RPMI8226 (cell line): ENCODE results near the gene MED4.
A peak's percentile ranks its signal among the peaks of the same experiment; 100 is the strongest.
"Not testable (repeated sequence)": the region's sequence is repeated elsewhere in the genome, so short reads cannot be mapped to it uniquely, and the experiment has no call there.

Source experiments
- DNase-seq: peaks from one replicate; pipeline ENCODE4 v3.0.0-alpha.2; 2015

Gene MED4

DNA sequence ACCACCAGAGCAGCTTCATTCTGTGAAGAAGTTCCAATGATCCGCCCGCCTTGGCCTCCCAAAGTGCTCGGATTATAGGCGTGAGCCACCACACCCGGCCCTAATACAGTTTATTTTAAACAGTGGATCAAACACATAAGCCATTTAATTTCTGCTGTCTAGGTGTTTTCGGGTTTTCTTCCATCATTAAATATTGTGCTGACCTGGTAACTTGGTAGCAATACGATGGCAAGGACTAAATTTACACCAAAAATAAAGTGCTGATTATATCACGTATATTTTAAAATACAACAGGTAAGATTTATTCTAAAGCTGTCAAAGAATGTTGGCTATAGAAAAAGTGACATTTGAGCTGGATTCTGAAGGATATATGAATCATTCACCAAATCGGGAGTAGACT, 1.3 kb downstream of the MED4 start:
- DNase-seq, result no peak

GRCh38 chr13:48086272-48086671, 8.6 kb downstream of the MED4 start:
- DNase-seq, result no peak

GRCh38 chr13:48081739-48082138, 13.2 kb downstream of the MED4 start:
- no peak for DNase-seq

- DNase-seq, result peak; percentile 72
Measured at GRCh38 chr13:48078251-48078656, 16.6 kb downstream of the MED4 start.

GRCh38 chr13:48074006-48074405, 20.9 kb downstream of the MED4 start:
- no peak for DNase-seq

GRCh38 chr13:48072787-48073186, 22.1 kb downstream of the MED4 start:
- no peak for DNase-seq

GRCh38 chr13:48072304-48072703, 22.6 kb downstream of the MED4 start:
- DNase-seq, result no peak

DNA sequence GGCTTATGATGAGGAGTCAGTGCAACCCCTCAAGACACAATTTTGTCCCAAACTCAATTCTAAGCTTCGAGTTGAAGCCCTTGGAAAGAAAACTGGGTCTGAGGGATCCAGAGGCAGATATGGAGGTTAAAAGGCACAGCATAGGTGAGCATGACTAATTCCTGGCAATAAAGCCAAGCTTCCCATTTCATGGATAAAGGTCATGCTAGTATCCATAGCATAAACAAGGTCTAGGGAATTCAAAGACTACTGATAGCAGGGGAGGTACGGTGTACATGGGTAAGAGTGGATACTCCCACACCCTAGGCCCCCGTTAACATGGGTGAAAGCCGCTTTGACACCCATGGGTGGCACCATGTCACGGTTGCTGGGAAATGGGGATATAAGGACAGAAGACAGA, 24.0 kb downstream of the MED4 start:
- DNase-seq, result no peak

GRCh38 chr13:48069573-48069972, 25.3 kb downstream of the MED4 start:
- no peak for DNase-seq

- no peak for DNase-seq
Measured at GRCh38 chr13:48068952-48069351, 26.0 kb downstream of the MED4 start.

- DNase-seq, result no peak
Measured at GRCh38 chr13:48068036-48068435, 26.9 kb downstream of the MED4 start.

GRCh38 chr13:48066310-48066989, 28.5 kb downstream of the MED4 start:
- peak; percentile 19 for DNase-seq

DNA sequence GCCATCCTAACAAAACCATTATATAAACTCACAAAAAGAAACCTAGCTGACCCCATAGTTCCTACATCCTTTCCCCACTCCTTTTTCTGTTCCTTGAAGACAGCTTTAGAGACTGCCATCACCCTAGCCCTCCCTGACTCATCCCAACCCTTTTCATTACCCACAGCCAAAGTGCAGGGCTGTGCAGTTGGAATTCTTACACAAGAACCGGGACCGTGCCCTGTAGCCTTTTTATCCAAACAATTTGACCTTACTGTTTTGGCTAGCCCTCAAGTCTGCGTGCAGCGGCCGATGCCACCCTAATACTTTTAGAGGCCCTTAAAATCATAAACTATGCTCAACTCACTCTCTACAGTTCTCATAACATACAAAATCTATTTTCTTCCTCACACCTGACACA, 35.0 kb downstream of the MED4 start:
- not testable (repeated sequence) for DNase-seq

DNA sequence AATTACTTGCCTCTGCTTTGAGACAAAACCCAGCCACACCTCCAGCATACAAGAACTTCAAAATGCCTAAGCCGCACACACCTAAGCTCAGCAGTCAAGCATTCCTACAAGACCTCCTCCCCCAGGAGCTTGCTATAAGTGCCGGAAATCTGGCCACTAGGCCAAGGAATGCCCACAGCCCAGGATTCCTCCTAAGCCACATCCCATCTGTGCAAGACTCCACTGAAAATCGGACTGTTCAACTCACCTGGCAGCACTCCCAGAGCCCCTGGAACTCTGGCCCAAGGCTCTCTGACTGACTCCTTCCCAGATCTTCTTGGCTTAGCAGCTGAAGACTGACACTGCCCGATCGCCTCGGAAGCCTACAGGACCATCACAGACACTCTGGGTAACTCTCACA, 36.4 kb downstream of the MED4 start:
- not testable (repeated sequence) for DNase-seq

GRCh38 chr13:48055712-48056111, 39.2 kb downstream of the MED4 start:
- DNase-seq, result no peak

- no peak for DNase-seq
Measured at GRCh38 chr13:48054601-48055000, 40.3 kb downstream of the MED4 start.

GRCh38 chr13:48050550-48050949, 44.4 kb downstream of the MED4 start:
- no peak for DNase-seq

GRCh38 chr13:48043789-48044503, 51.0 kb downstream of the MED4 start:
- DNase-seq, result no peak

- DNase-seq, result no peak
Measured at GRCh38 chr13:48042894-48043293, 52.0 kb downstream of the MED4 start.

DNA sequence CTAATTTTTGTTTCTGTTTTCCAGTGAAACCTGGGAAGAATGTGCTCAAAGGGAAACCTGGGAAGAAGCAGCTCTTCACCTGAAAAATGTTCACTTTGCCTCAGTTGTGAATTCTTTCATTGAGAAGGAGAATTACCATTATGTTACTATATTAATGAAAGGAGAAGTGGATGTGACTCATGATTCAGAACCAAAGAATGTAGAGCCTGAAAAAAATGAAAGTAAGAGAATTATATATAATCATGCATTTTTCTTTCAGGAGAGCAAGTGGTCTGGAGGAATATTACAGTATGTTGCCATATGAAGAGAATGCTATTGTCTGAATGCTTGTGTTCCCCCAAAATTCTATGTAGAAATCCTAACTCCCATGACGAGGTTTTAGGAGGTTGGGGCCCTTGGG, 54.0 kb downstream of the MED4 start:
- no peak for DNase-seq

GRCh38 chr13:48040049-48040448, 54.9 kb downstream of the MED4 start:
- DNase-seq, result no peak

DNA sequence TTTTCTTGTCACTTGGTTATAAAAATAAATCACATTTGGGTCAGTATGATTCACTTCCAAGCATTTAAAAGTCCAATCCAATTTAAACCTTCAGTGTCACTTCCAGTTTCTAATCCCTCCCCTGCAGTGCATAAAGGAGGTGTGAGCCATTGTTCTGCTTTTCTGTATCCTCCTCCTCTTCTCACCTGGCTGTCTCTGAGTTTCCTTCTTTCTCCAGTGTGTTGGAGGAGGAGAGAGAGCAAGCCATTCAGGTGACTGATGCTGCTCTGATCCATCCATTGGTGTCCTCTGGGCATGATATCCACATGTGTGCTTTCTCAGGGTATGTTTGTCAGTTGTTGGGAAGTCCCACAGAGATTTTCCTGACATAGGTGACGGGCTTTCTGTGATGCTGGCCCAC, 56.1 kb downstream of the MED4 start:
- DNase-seq, result peak; percentile 28

- DNase-seq, result peak; percentile 96
Measured at GRCh38 chr13:48037346-48038173, 57.3 kb downstream of the MED4 start, which contains the start of gene NUDT15. Gene NUDT15 (plus strand): TSS chr13:48037726. CDS start chr13:48037747, 21 bp downstream.

DNA sequence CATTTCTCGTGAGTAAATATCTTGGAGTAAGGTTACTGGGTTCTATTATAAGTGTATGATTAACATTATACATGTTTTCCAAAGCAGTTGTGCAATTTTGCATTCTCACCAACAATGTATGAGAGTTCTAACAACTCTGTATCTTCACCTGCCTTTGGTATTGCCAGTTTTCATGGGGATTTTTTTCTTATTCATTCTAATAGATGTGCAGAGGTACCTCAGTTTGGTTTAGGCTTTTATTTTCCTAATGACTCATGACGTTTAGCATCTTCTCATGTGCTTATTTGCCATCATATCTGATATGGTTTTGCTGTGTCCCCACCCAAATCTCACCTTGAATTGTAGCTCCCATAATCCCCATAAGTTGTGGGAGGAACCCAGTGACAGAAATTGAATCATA, 65.0 kb downstream of the MED4 start:
- no peak for DNase-seq
